ENCODE data around the gene SPATS2. TPM values are rescaled to one million over a fixed set of nuclear protein-coding genes. Genes with fewer than 3 reads are reported as not detected.

The SPATS2 gene
- total RNA-seq, 2 donors from 2014 or later, result 11.5 to 31.4 TPM

DNA sequence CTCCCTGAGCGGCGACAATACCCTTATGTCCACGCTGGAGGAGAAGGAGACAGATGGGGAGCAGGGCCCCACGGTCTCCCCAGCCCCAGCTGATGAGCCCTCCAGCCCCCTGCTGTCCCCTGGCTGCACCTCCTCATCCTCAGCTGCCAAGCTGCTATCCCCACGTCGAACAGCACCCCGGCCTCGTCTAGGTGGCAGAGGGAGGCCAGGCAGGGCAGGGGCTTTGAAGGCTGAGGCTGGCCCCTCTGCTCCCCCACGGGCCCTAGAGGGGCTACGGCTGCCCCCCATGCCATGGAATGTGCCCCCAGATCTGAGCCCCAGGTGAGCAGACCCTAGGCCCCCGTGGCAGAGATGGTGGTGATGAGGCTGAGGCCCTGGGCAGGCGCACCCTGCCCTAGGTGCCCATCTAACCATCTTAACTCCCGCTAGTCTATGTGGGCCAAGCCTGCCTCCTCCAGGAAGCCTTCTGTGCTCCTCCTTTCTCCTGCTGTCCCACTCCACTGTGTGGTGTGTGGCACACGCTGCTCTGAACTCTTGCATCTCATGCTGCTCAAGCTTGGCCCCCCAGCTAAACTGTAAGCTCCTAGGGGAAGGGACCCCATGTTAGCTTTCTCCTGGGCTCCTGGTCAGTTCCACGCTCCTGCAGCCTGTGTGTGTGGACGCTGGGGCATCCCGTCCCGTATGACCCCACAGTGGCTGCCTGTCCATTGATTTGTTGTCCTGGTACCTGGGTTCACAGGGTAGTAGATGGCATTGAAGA lies 188.5 kb downstream of the SPATS2 start:
- Histone ChIP-seq H3K36me3 (peaks cover 39% of the 10 kb centered on the region), H3K4me3 (no peak overlapping the region), H3K4me1 (ENCODE audit: control insufficient read depth in 1 of 2, low read depth in 2 of 2) (no peaks in the 10 kb centered on the region), H3K27ac (no peak overlapping the region), H3K27me3 (replicated peaks; ENCODE audit: insufficient read depth) (no peaks in the 10 kb centered on the region), H3K9me3 (no peaks in the 10 kb centered on the region)
- TF ChIP-seq, protein P1, sequence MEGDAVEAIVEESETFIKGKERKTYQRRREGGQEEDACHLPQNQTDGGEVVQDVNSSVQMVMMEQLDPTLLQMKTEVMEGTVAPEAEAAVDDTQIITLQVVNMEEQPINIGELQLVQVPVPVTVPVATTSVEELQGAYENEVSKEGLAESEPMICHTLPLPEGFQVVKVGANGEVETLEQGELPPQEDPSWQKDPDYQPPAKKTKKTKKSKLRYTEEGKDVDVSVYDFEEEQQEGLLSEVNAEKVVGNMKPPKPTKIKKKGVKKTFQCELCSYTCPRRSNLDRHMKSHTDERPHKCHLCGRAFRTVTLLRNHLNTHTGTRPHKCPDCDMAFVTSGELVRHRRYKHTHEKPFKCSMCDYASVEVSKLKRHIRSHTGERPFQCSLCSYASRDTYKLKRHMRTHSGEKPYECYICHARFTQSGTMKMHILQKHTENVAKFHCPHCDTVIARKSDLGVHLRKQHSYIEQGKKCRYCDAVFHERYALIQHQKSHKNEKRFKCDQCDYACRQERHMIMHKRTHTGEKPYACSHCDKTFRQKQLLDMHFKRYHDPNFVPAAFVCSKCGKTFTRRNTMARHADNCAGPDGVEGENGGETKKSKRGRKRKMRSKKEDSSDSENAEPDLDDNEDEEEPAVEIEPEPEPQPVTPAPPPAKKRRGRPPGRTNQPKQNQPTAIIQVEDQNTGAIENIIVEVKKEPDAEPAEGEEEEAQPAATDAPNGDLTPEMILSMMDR (IDR thresholded peaks at IDR 0.05), result no peak
- DNase-seq (ENCODE audit: low spot score) (no peak), ATAC-seq (ENCODE audit: insufficient number of reproducible peaks, low FRiP score, low read depth) (no peak)

DNA sequence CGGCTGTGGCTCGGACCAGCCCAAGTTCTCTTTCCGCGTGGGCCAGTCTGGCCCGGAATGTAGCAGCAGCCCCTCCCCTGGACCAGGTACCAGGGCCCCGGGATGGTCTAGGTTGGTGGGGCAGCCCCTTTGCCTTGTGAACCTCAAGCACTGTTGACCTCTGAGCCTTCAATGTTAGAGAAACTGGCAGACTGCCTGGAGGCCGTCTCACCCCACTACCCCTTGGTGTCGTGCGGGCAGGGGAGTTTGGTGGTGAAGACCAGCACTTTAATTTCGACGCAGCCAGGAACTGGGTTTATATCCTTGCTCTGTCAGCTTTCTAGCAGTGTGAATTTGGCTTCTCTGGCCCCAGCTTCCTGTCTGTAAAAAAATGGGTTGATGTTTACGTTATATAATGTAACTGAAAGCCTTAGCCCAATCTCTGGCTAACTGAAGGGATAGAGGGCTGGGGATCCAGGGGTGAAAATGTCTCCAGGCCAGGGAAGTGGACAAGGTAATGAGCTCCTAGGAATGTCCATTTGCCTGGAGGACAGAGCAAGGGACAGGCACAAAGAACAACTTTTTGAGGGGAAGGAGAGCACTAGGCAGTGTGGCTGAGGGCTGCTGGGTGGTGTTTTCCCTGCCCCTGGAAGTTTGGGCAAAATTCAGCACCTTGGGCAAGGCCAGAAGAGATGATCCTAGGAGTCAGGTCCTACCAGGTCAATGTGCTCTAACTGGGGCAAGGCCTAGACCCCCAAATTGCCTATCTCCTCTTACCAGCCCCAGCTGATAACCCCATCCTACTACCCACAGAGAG lies 189.3 kb downstream of the SPATS2 start:
- Histone ChIP-seq H3K4me3 (no peak overlapping the region), H3K36me3 (peaks cover 45% of the 10 kb centered on the region), H3K4me1 (ENCODE audit: control insufficient read depth in 1 of 2, low read depth in 2 of 2) (no peaks in the 10 kb centered on the region), H3K9me3 (no peaks in the 10 kb centered on the region), H3K27ac (no peak overlapping the region), H3K27me3 (replicated peaks; ENCODE audit: insufficient read depth) (no peaks in the 10 kb centered on the region)
- TF ChIP-seq, protein P1 (IDR thresholded peaks at IDR 0.05), result no peak
- no peak for DNase-seq (ENCODE audit: low spot score)
- no peak for ATAC-seq (ENCODE audit: insufficient number of reproducible peaks, low FRiP score, low read depth)

DNA sequence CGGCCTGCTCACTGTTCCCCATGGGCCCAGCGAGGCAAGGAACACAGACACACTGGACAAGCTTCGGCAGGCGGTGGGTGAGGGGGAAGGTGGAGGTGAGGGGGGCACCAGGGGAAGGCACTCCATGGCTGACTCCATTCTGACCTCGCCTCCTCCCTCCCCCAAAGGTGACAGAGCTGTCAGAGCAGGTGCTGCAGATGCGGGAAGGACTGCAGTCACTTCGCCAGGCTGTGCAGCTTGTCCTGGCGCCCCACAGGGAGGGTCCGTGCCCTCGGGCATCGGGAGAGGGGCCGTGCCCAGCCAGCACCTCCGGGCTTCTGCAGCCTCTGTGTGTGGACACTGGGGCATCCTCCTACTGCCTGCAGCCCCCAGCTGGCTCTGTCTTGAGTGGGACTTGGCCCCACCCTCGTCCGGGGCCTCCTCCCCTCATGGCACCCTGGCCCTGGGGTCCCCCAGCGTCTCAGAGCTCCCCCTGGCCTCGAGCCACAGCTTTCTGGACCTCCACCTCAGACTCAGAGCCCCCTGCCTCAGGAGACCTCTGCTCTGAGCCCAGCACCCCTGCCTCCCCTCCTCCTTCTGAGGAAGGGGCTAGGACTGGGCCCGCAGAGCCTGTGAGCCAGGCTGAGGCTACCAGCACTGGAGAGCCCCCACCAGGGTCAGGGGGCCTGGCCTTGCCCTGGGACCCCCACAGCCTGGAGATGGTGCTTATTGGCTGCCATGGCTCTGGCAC lies 190.1 kb downstream of the SPATS2 start:
- TF ChIP-seq, protein P1 (IDR thresholded peaks at IDR 0.05), result no peak
- DNase-seq (ENCODE audit: low spot score), result no peak
- Histone ChIP-seq H3K27me3 (replicated peaks; ENCODE audit: insufficient read depth) (no peaks in the 10 kb centered on the region), H3K4me3 (no peak overlapping the region), H3K36me3 (peaks cover 53% of the 10 kb centered on the region), H3K4me1 (ENCODE audit: control insufficient read depth in 1 of 2, low read depth in 2 of 2) (no peaks in the 10 kb centered on the region), H3K9me3 (no peaks in the 10 kb centered on the region), H3K27ac (no peak overlapping the region)
- no peak for ATAC-seq (ENCODE audit: insufficient number of reproducible peaks, low FRiP score, low read depth)

DNA sequence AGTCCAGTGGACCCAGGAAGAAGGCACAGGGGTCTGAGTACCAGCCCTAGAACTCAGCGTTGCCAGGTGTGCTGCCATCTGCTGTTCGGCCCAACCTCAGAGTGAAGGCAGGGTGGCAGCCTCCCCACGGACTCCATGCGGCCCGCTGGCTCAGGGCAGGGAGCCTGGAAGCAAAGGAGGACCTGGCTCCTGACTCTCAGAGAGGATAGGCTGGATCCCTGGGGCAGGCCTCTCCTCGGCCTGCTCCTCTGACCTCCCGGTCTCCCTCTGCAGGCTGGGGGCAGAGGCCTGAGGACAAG lies 190.6 kb downstream of the SPATS2 start:
- Histone ChIP-seq H3K27me3 (replicated peaks; ENCODE audit: insufficient read depth) (no peaks in the 10 kb centered on the region), H3K4me3 (no peak overlapping the region), H3K27ac (no peak overlapping the region), H3K4me1 (ENCODE audit: control insufficient read depth in 1 of 2, low read depth in 2 of 2) (no peaks in the 10 kb centered on the region), H3K36me3 (peaks cover 58% of the 10 kb centered on the region), H3K9me3 (no peaks in the 10 kb centered on the region)
- TF ChIP-seq, protein P1 (IDR thresholded peaks at IDR 0.05), result no peak
- no peak for DNase-seq (ENCODE audit: low spot score)
- no peak for ATAC-seq (ENCODE audit: insufficient number of reproducible peaks, low FRiP score, low read depth)

DNA sequence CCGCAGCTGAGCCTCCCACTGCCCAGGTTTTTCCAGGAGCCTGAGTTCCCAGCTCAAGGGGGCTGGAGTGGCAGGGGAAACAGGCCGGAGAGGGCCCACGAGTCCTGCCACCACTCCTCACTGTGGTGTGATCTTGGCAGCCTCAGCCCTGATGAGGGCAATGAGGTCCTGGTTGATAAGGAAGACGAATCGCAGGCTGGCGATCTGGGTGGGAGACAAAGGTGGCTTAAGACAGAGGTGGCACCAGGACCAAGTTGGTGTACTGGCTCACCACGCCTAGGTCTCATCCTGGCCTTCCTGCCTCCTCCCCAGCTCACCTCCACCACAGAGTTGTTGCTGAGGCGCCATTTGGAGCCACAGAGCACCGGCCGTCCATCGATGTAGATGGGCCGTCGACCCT lies 191.3 kb downstream of the SPATS2 start:
- TF ChIP-seq, protein P1 (IDR thresholded peaks at IDR 0.05), result no peak
- H3K36me3 ChIP-seq, result peaks cover 65% of the 10 kb centered on the region
- DNase-seq (ENCODE audit: low spot score) (no peak), ATAC-seq (ENCODE audit: insufficient number of reproducible peaks, low FRiP score, low read depth) (no peak)
- no peak overlapping the region for H3K27ac ChIP-seq
- no peaks in the 10 kb centered on the region for H3K27me3 ChIP-seq (replicated peaks; ENCODE audit: insufficient read depth)
- H3K9me3 ChIP-seq, result no peaks in the 10 kb centered on the region
- H3K4me1 ChIP-seq (ENCODE audit: control insufficient read depth in 1 of 2, low read depth in 2 of 2), result no peaks in the 10 kb centered on the region
- H3K4me3 ChIP-seq, result no peak overlapping the region
